Nucleus accumbens (tissue), 56 donors: ENCODE results near the gene TPRG1L.
"Not testable (repeated sequence)": the region's sequence is repeated elsewhere in the genome, so short reads cannot be mapped to it uniquely, and the experiment has no call there.

ENCODE experiments used
- DNase-seq, 56 donors: peaks; one replicate each; lab custom pipeline; 2025; lab: John Stamatoyannopoulos, UW

Gene TPRG1L

GRCh38 chr1:3606779-3607702 lies 17.8 kb upstream of the TPRG1L start:
- DNase-seq = no peak

- no peak for DNase-seq
Observed at GRCh38 chr1:3607703-3608065, 17.1 kb upstream of the TPRG1L start.

GRCh38 chr1:3608154-3608553 lies 16.7 kb upstream of the TPRG1L start:
- no peak for DNase-seq

- DNase-seq = peak in 1 of 56 donors; percentile 20
Observed at GRCh38 chr1:3609016-3609768, 15.6 kb upstream of the TPRG1L start.

- no peak for DNase-seq
Observed at GRCh38 chr1:3609769-3610526, 14.9 kb upstream of the TPRG1L start.

GRCh38 chr1:3610527-3611169 lies 14.2 kb upstream of the TPRG1L start:
- no peak for DNase-seq

GRCh38 chr1:3611170-3612019 lies 13.4 kb upstream of the TPRG1L start, which contains the start of gene MEGF6:
TSS of gene MEGF6 (minus strand) at chr1:3611508. CDS start at chr1:3611268, 240 bp downstream.
- peak in 12 of 56 donors; percentile 5 to 78 (median 34) for DNase-seq

- no peak for DNase-seq
Observed at GRCh38 chr1:3612123-3612522, 12.7 kb upstream of the TPRG1L start.

- DNase-seq = peak in 1 of 56 donors; percentile 28
Observed at GRCh38 chr1:3614755-3615742, 9.8 kb upstream of the TPRG1L start.

- no peak for DNase-seq
Observed at GRCh38 chr1:3616861-3617260, 8.0 kb upstream of the TPRG1L start.

GRCh38 chr1:3617806-3618345 lies 6.9 kb upstream of the TPRG1L start:
- DNase-seq = no peak

GRCh38 chr1:3618531-3618880 lies 6.3 kb upstream of the TPRG1L start:
- no peak for DNase-seq

GRCh38 chr1:3618881-3619671 lies 5.7 kb upstream of the TPRG1L start:
- peak in 43 of 56 donors; percentile 12 to 85 (median 48) for DNase-seq

GRCh38 chr1:3620708-3621107 lies 4.1 kb upstream of the TPRG1L start:
- DNase-seq = no peak

GRCh38 chr1:3621151-3621671 lies 3.6 kb upstream of the TPRG1L start:
- peak in 21 of 56 donors; percentile 7 to 51 (median 23) for DNase-seq

GRCh38 chr1:3622102-3622501 lies 2.7 kb upstream of the TPRG1L start:
- not testable (repeated sequence) for DNase-seq
